ENCODE measurements around the gene HOXA9.

DNA sequence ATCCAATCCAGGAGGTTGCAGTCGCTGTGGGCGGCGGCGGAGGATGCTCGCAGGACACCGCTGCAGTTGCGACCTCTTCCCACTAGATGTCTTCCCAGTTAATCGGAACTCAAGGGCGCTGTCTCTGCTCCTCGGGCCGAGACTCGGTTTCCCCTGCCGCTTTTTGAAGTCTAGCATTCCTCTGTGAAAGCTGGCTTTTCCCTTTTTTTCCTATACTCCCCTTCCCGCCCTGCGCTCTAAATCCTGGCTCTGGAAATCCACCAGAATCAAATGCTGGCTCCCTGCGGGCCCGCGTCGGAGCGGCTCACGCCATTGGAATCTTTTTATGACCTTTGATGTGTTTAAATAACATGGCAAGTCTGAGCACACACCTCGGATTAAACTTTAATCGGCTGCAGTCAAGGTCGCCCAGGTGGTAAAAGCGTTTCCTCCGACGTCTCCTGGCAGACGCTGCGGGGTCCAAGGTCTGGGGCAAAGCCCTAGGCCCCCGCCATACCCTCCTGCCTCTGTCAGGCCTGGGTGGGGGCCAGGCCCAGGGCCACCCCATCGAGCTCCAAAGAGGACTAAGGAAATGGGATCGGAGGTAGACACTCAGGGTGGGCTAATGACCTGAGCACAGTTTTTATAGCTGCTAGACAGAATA, 45.2 kb upstream of the HOXA9 start:
- TF ChIP-seq, protein P1, sequence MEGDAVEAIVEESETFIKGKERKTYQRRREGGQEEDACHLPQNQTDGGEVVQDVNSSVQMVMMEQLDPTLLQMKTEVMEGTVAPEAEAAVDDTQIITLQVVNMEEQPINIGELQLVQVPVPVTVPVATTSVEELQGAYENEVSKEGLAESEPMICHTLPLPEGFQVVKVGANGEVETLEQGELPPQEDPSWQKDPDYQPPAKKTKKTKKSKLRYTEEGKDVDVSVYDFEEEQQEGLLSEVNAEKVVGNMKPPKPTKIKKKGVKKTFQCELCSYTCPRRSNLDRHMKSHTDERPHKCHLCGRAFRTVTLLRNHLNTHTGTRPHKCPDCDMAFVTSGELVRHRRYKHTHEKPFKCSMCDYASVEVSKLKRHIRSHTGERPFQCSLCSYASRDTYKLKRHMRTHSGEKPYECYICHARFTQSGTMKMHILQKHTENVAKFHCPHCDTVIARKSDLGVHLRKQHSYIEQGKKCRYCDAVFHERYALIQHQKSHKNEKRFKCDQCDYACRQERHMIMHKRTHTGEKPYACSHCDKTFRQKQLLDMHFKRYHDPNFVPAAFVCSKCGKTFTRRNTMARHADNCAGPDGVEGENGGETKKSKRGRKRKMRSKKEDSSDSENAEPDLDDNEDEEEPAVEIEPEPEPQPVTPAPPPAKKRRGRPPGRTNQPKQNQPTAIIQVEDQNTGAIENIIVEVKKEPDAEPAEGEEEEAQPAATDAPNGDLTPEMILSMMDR (tag by site-specific recombination; IDR thresholded peaks at IDR 0.05): no peak
- TF ChIP-seq ZNF211 (tag by site-specific recombination; IDR thresholded peaks at IDR 0.05; ENCODE audit: low read depth) (no peak), IKZF3 (tag by site-specific recombination; IDR thresholded peaks at IDR 0.05) (no peak), ZSCAN23 (tag by site-specific recombination; IDR thresholded peaks at IDR 0.05) (no peak), ZNF48 (tag by site-specific recombination; IDR thresholded peaks at IDR 0.05) (no peak), ZBTB21 (tag by site-specific recombination; IDR thresholded peaks at IDR 0.05) (no peak), ZFP41 (tag by site-specific recombination; IDR thresholded peaks at IDR 0.05; ENCODE audit: borderline replicate concordance) (no peak), YY1 (tag by site-specific recombination; IDR thresholded peaks at IDR 0.05) (no peak), ZNF843 (tag by site-specific recombination; IDR thresholded peaks at IDR 0.05) (no peak)
- TF ChIP-seq, protein P2, sequence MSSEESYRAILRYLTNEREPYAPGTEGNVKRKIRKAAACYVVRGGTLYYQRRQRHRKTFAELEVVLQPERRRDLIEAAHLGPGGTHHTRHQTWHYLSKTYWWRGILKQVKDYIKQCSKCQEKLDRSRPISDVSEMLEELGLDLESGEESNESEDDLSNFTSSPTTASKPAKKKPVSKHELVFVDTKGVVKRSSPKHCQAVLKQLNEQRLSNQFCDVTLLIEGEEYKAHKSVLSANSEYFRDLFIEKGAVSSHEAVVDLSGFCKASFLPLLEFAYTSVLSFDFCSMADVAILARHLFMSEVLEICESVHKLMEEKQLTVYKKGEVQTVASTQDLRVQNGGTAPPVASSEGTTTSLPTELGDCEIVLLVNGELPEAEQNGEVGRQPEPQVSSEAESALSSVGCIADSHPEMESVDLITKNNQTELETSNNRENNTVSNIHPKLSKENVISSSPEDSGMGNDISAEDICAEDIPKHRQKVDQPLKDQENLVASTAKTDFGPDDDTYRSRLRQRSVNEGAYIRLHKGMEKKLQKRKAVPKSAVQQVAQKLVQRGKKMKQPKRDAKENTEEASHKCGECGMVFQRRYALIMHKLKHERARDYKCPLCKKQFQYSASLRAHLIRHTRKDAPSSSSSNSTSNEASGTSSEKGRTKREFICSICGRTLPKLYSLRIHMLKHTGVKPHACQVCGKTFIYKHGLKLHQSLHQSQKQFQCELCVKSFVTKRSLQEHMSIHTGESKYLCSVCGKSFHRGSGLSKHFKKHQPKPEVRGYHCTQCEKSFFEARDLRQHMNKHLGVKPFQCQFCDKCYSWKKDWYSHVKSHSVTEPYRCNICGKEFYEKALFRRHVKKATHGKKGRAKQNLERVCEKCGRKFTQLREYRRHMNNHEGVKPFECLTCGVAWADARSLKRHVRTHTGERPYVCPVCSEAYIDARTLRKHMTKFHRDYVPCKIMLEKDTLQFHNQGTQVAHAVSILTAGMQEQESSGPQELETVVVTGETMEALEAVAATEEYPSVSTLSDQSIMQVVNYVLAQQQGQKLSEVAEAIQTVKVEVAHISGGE (tag by site-specific recombination; conservative IDR thresholded peaks at IDR 0.05; ENCODE audit: low read depth): no peak
- TF ChIP-seq, protein P3, sequence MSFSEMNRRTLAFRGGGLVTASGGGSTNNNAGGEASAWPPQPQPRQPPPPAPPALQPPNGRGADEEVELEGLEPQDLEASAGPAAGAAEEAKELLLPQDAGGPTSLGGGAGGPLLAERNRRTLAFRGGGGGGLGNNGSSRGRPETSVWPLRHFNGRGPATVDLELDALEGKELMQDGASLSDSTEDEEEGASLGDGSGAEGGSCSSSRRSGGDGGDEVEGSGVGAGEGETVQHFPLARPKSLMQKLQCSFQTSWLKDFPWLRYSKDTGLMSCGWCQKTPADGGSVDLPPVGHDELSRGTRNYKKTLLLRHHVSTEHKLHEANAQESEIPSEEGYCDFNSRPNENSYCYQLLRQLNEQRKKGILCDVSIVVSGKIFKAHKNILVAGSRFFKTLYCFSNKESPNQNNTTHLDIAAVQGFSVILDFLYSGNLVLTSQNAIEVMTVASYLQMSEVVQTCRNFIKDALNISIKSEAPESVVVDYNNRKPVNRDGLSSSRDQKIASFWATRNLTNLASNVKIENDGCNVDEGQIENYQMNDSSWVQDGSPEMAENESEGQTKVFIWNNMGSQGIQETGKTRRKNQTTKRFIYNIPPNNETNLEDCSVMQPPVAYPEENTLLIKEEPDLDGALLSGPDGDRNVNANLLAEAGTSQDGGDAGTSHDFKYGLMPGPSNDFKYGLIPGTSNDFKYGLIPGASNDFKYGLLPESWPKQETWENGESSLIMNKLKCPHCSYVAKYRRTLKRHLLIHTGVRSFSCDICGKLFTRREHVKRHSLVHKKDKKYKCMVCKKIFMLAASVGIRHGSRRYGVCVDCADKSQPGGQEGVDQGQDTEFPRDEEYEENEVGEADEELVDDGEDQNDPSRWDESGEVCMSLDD (tag by site-specific recombination; IDR thresholded peaks at IDR 0.05): no peak
- TF ChIP-seq, protein P4, sequence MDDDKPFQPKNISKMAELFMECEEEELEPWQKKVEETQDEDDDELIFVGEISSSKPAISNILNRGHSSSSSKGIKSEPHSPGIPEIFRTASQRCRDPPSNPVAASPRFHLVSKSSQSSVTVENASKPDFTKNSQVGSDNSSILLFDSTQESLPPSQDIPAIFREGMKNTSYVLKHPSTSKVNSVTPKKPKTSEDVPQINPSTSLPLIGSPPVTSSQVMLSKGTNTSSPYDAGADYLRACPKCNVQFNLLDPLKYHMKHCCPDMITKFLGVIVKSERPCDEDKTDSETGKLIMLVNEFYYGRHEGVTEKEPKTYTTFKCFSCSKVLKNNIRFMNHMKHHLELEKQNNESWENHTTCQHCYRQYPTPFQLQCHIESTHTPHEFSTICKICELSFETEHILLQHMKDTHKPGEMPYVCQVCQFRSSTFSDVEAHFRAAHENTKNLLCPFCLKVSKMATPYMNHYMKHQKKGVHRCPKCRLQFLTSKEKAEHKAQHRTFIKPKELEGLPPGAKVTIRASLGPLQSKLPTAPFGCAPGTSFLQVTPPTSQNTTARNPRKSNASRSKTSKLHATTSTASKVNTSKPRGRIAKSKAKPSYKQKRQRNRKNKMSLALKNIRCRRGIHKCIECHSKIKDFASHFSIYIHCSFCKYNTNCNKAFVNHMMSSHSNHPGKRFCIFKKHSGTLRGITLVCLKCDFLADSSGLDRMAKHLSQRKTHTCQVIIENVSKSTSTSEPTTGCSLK (tag by site-specific recombination; IDR thresholded peaks at IDR 0.05): no peak
- TF ChIP-seq, protein P5, sequence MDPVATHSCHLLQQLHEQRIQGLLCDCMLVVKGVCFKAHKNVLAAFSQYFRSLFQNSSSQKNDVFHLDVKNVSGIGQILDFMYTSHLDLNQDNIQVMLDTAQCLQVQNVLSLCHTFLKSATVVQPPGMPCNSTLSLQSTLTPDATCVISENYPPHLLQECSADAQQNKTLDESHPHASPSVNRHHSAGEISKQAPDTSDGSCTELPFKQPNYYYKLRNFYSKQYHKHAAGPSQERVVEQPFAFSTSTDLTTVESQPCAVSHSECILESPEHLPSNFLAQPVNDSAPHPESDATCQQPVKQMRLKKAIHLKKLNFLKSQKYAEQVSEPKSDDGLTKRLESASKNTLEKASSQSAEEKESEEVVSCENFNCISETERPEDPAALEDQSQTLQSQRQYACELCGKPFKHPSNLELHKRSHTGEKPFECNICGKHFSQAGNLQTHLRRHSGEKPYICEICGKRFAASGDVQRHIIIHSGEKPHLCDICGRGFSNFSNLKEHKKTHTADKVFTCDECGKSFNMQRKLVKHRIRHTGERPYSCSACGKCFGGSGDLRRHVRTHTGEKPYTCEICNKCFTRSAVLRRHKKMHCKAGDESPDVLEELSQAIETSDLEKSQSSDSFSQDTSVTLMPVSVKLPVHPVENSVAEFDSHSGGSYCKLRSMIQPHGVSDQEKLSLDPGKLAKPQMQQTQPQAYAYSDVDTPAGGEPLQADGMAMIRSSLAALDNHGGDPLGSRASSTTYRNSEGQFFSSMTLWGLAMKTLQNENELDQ (tag by site-specific recombination; IDR thresholded peaks at IDR 0.05; ENCODE audit: low read depth): no peak
- TF ChIP-seq, protein P6, sequence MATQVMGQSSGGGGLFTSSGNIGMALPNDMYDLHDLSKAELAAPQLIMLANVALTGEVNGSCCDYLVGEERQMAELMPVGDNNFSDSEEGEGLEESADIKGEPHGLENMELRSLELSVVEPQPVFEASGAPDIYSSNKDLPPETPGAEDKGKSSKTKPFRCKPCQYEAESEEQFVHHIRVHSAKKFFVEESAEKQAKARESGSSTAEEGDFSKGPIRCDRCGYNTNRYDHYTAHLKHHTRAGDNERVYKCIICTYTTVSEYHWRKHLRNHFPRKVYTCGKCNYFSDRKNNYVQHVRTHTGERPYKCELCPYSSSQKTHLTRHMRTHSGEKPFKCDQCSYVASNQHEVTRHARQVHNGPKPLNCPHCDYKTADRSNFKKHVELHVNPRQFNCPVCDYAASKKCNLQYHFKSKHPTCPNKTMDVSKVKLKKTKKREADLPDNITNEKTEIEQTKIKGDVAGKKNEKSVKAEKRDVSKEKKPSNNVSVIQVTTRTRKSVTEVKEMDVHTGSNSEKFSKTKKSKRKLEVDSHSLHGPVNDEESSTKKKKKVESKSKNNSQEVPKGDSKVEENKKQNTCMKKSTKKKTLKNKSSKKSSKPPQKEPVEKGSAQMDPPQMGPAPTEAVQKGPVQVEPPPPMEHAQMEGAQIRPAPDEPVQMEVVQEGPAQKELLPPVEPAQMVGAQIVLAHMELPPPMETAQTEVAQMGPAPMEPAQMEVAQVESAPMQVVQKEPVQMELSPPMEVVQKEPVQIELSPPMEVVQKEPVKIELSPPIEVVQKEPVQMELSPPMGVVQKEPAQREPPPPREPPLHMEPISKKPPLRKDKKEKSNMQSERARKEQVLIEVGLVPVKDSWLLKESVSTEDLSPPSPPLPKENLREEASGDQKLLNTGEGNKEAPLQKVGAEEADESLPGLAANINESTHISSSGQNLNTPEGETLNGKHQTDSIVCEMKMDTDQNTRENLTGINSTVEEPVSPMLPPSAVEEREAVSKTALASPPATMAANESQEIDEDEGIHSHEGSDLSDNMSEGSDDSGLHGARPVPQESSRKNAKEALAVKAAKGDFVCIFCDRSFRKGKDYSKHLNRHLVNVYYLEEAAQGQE (tag by site-specific recombination; IDR thresholded peaks at IDR 0.05): no peak
